Activated CD8-positive, alpha-beta memory T cell treated with anti-CD3 and anti-CD28 coated beads, Interleukin-2, amount 50 U/mL, for 1 hour (primary cell): ENCODE data around the gene TUBGCP3.

ENCODE experiments used
- DNase-seq: peaks from one replicate; pipeline ENCODE4 v3.0.0-alpha.2; 2020; ENCODE audit errors: extremely low read depth

Gene TUBGCP3

GRCh38 chr13:112453207-112453829 lies 134.6 kb downstream of the TUBGCP3 start:
- DNase-seq = no peak

GRCh38 chr13:112452380-112453206 lies 135.4 kb downstream of the TUBGCP3 start:
- DNase-seq = no peak

GRCh38 chr13:112451512-112452379 lies 136.2 kb downstream of the TUBGCP3 start:
- DNase-seq = no peak

- no peak for DNase-seq
Measured at GRCh38 chr13:112450904-112451240, 137.1 kb downstream of the TUBGCP3 start.

GRCh38 chr13:112450118-112450903 lies 137.6 kb downstream of the TUBGCP3 start:
- no peak for DNase-seq

- no peak for DNase-seq
Measured at GRCh38 chr13:112449545-112449930, 138.4 kb downstream of the TUBGCP3 start.

- no peak for DNase-seq
Measured at GRCh38 chr13:112448621-112449544, 139.1 kb downstream of the TUBGCP3 start.

- no peak for DNase-seq
Measured at GRCh38 chr13:112447761-112448603, 140.0 kb downstream of the TUBGCP3 start.

GRCh38 chr13:112447306-112447705 lies 140.6 kb downstream of the TUBGCP3 start:
- no peak for DNase-seq

GRCh38 chr13:112446867-112447266 lies 141.1 kb downstream of the TUBGCP3 start:
- no peak for DNase-seq

- DNase-seq = no peak
Measured at GRCh38 chr13:112446347-112446861, 141.5 kb downstream of the TUBGCP3 start.

- no peak for DNase-seq
Measured at GRCh38 chr13:112445411-112446271, 142.3 kb downstream of the TUBGCP3 start.

GRCh38 chr13:112444416-112445399 lies 143.2 kb downstream of the TUBGCP3 start:
- no peak for DNase-seq

GRCh38 chr13:112443995-112444311 lies 144.0 kb downstream of the TUBGCP3 start:
- no peak for DNase-seq

- no peak for DNase-seq
Measured at GRCh38 chr13:112443191-112443994, 144.6 kb downstream of the TUBGCP3 start.

GRCh38 chr13:112442483-112443090 lies 145.4 kb downstream of the TUBGCP3 start:
- DNase-seq = no peak
